NCI-H2107 treated with DMSO at 0.1 percent for 48 hours (cell line): ENCODE measurements around the gene NR4A1.
A peak's percentile ranks its signal among the peaks of the same experiment; 100 is the strongest.
"Not testable (repeated sequence)": the region's sequence is repeated elsewhere in the genome, so short reads cannot be mapped to it uniquely, and the experiment has no call there.

Experiments used
- DNase-seq: peaks from one replicate; lab custom pipeline; 2025; ENCODE audit not compliant: unreplicated experiment; lab: John Stamatoyannopoulos, UW

Gene NR4A1

DNA sequence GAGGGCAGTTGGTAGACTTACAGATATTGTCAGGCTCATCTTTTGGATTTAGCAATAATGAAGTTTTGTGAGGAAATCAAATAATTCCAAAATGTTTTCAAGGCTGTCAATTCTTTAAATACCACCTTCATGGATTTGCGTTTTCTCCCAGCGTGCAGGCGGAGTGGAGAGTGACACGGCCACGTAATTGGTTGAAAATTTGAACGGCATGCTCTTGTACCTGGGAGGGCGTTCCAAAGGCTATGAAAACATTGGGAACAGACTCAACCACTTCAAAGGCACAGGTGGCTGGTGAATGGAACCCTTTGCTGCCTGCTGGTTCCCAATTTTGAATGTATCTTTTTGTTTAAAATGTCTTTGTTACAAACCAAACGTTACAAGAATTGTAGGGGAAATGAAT, 40.6 kb downstream of the NR4A1 start:
- DNase-seq, result peak; percentile 97

DNA sequence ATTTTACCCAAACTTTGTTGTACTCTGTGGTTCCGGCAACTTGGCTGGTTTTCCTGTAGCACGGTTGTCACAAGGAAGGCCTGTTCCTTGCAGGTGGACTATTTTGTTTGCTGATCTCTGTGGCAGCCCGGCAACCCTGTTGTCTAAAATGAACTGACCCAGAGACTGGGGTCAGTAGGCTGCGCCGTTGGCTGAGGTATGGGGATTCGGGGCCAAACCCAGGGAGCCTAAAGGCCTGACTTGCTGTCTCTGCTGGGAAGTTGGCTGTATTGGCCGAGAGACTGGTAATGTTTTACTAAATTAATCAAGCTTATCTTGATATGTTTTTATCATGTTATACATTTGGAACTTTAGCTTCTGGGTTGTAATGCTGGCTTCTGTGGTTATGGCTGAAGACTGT, 42.1 kb downstream of the NR4A1 start:
- DNase-seq, result no peak

DNA sequence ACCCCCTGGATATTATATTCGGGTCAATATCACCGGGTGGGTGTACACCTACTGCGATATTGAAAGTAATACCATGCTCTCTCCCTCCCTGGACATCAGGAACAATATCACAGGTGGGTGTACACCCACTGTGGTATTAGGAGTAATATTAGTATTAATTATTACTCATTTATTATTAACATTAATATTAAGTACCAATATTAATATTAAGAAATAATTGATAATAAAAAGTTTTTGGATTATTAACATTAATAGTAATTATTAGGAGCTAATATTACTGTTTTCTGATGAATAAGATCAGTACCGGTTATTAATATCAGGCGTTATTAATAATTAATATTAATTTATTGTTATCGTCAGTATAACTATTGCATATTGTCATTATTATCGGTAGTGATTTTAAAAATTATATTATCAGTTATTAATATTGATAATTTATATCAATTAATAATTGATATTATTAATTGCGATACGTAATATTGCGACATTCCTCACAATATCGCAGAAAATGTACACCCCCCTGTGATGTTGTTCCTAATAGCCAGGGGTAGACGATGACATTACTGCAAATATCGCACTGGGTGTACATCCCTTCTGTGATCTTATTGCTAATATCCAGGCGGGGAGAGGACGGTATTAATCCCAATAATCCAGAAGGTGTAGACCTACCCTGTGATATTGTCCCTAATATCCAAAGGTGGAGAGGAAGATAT, 45.2 kb downstream of the NR4A1 start:
- DNase-seq, result no peak

DNA sequence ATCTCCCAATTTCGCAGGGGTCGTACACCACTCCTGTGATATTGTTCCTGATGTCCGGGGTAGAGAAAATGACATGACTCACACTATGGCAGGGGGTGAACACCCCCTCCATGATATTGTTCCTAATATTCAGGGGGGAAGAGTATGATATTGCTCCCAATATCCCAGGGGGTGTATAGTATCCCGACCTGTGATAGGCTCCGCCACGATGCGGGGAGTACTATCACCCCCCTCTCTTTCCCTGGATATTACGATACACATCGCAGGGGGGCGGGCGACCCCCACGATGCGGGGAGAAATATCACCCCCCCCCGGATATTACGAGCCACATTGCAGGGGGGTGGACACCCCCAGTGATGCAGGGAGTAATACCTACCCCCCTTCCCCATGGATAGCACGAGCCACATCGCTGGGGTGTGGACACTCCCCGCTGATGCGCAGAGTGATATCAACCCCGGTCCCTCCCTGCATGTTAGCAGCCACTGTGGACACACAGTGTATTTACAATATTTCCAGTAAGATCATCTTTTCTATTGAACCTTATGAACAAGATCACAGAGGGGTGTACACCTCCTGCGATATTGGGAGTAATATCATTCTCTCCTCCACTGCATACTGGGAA, 45.9 kb downstream of the NR4A1 start:
- no peak for DNase-seq

DNA sequence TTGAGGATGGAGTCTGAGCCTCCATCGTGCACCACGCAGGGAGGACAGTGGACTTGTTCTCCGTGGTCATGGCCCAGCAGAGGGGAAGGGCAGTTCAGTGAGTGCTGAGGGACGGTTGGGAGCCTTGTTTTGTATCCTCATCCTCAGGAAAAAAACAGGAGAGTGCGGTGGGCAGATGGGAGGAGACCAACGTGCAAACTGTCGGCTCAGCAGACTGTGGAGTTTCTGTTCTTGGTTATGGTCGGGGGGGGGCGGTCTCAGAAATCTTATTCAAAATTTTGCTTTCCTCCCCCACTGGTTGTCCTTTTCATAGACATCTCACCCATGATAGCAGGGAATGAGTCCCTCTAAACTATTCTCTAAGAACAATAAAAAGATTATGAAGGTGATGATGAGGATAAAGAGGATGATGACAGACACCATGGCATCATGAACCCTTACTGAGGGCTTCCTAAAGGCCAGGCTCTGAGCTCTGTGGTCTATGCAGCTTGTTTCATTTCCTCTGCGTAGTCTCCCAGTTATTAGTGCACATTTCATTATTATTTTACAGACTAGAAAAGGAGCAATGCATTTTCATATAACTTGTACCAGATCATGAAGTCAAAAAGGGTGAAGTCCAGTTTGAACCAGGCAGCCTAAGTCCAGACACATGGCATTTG, 53.3 kb downstream of the NR4A1 start:
- DNase-seq, result not testable (repeated sequence)
